ENCODE measurements around the gene MESD.

DNA sequence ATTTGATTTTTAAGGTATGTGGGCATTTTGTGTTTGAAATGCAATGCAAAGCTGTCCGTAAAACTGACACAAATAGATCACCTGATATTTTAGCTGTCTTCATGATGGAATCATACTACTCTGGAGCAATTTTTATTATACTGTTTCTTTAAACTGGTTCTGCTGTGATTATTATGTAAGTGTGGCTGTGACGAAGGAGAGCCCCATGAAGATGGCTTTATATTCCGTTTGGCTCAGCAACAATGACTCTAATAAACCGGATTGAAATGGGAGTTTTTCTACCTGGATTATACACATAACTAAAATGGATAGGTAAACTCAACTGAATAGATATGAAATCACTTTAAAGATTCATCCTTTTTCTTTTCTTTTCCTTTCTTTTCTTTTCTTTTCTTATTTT is 20.5 kb upstream of the MESD start:
- TF ChIP-seq, protein P1, sequence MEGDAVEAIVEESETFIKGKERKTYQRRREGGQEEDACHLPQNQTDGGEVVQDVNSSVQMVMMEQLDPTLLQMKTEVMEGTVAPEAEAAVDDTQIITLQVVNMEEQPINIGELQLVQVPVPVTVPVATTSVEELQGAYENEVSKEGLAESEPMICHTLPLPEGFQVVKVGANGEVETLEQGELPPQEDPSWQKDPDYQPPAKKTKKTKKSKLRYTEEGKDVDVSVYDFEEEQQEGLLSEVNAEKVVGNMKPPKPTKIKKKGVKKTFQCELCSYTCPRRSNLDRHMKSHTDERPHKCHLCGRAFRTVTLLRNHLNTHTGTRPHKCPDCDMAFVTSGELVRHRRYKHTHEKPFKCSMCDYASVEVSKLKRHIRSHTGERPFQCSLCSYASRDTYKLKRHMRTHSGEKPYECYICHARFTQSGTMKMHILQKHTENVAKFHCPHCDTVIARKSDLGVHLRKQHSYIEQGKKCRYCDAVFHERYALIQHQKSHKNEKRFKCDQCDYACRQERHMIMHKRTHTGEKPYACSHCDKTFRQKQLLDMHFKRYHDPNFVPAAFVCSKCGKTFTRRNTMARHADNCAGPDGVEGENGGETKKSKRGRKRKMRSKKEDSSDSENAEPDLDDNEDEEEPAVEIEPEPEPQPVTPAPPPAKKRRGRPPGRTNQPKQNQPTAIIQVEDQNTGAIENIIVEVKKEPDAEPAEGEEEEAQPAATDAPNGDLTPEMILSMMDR (IDR thresholded peaks at IDR 0.05) = no peak
- TF ChIP-seq POLR2A (IDR thresholded peaks at IDR 0.05) (no peak), EP300 (IDR thresholded peaks at IDR 0.05) (no peak)
